GM23338 (cell line): Measurements from ENCODE around the gene GFAP. TPM values are rescaled to one million over a fixed set of nuclear protein-coding genes. Genes with fewer than 3 reads are reported as not detected.

ENCODE experiments used
- ATAC-seq: fragments of 200-7000 bp; cut with Tn5 transposase; 3 replicates; pipeline ENCODE4 v1.9.1; 2020
- DNase-seq: peaks from one replicate; pipeline ENCODE4 v3.0.0-alpha.2; 2015; ENCODE audit warnings: low spot score
- H2AFZ ChIP-seq: fragments of 200-600 bp; sonication (generic); 2 replicates; pipeline ENCODE4 v1.8.0; 2016; ENCODE audit warnings: antibody characterized with exemption, mild to moderate bottlenecking, moderate library complexity
- H3F3A ChIP-seq: fragments of 200-600 bp; sonication (generic); replicated peaks from 2 replicates; pipeline ENCODE4 v1.8.0; 2017; ENCODE audit warnings: antibody characterized with exemption, mixed run types, low read depth
- H3K27ac ChIP-seq: fragments of 200-600 bp; sonication (generic); 2 replicates; pipeline ENCODE4 v1.6.1; 2016; ENCODE audit warnings: low read depth
- H3K27me3 ChIP-seq: fragments of 200-600 bp; sonication (generic); 2 replicates; pipeline ENCODE4 v1.8.0; 2016; ENCODE audit warnings: mild to moderate bottlenecking, mixed run types, moderate library complexity; ENCODE audit not compliant: insufficient read depth
- H3K36me3 ChIP-seq: fragments of 200-600 bp; sonication (generic); 2 replicates; pipeline ENCODE4 v1.8.0; 2016; ENCODE audit warnings: mild to moderate bottlenecking; ENCODE audit not compliant: insufficient read depth
- H3K4me1 ChIP-seq: fragments of 200-600 bp; sonication (generic); 2 replicates; pipeline ENCODE4 v1.8.0; 2016; ENCODE audit warnings: mild to moderate bottlenecking, moderate library complexity; ENCODE audit not compliant: insufficient read depth
- H3K4me2 ChIP-seq: fragments of 200-600 bp; sonication (generic); 2 replicates; pipeline ENCODE4 v1.7.1; 2017; ENCODE audit warnings: mixed run types
- H3K4me3 ChIP-seq: fragments of 200-600 bp; sonication (generic); 2 replicates; pipeline ENCODE4 v1.6.1; 2016; ENCODE audit warnings: mixed run types
- H3K79me2 ChIP-seq: fragments of 200-600 bp; sonication (generic); replicated peaks from 2 replicates; pipeline ENCODE4 v1.8.0; 2017; ENCODE audit warnings: mild to moderate bottlenecking; ENCODE audit not compliant: insufficient read depth
- H3K9me2 ChIP-seq: fragments of 200-600 bp; sonication (generic); 2 replicates; pipeline ENCODE4 v1.8.0; 2017; ENCODE audit not compliant: insufficient read depth
- H4K20me1 ChIP-seq: fragments of 200-600 bp; sonication (generic); replicated peaks from 2 replicates; pipeline ENCODE4 v1.8.0; 2017; ENCODE audit warnings: mild to moderate bottlenecking; ENCODE audit not compliant: insufficient read depth
- H3K27ac Mint-ChIP-seq: 2 replicates; pipeline ENCODE4 v1.8.0; 2020; ENCODE audit warnings: inconsistent platforms, mild to moderate bottlenecking, moderate library complexity, mixed read lengths
- H3K27me3 Mint-ChIP-seq: 3 replicates; pipeline ENCODE4 v1.8.0; 2022; ENCODE audit warnings: low read depth, mild to moderate bottlenecking, moderate library complexity, mixed read lengths, inconsistent platforms; ENCODE audit not compliant: insufficient read depth, poor library complexity
- H3K36me3 Mint-ChIP-seq: 3 replicates; pipeline ENCODE4 v1.8.0; 2021; ENCODE audit warnings: low read depth, mild to moderate bottlenecking, inconsistent platforms, moderate library complexity, mixed read lengths
- H3K4me1 Mint-ChIP-seq: 3 replicates; pipeline ENCODE4 v1.8.0; 2020; ENCODE audit warnings: mild to moderate bottlenecking, inconsistent platforms, mixed read lengths
- H3K4me3 Mint-ChIP-seq: 3 replicates; pipeline ENCODE4 v1.8.0; 2021; ENCODE audit warnings: moderate library complexity, mild to moderate bottlenecking, inconsistent platforms, mixed read lengths
- H3K9me3 Mint-ChIP-seq: 3 replicates; pipeline ENCODE4 v1.8.0; 2020; ENCODE audit warnings: moderate library complexity, mild to moderate bottlenecking, inconsistent platforms, mixed read lengths
- ETS1 ChIP-seq: IDR thresholded peaks from 2 replicates; pipeline ENCODE4 v1.6.1; 2016; ENCODE audit warnings: antibody characterized with exemption
- EZH2phosphoT487 ChIP-seq: fragments of 200-600 bp; sonication (generic); IDR thresholded peaks from one replicate; pipeline ENCODE4 v1.8.1; 2018; ENCODE audit warnings: antibody characterized with exemption; ENCODE audit not compliant: unreplicated experiment
- POLR2AphosphoS5 ChIP-seq: IDR thresholded peaks from 2 replicates; pipeline ENCODE4 v1.6.1; 2016; ENCODE audit warnings: antibody characterized with exemption, low read depth
- REST ChIP-seq: IDR thresholded peaks from one replicate; pipeline ENCODE4 v1.6.1; 2018; ENCODE audit warnings: antibody characterized with exemption; ENCODE audit not compliant: unreplicated experiment
- STAT1 ChIP-seq: IDR thresholded peaks from one replicate; pipeline ENCODE4 v1.6.1; 2016; ENCODE audit warnings: antibody characterized with exemption; ENCODE audit not compliant: unreplicated experiment
- ZNF114 ChIP-seq: fragments of 250-450 bp; sonication (Bioruptor Pico); IDR thresholded peaks from 2 replicates; pipeline ENCODE4 v1.5.0; 2020; ENCODE audit warnings: mild to moderate bottlenecking, moderate library complexity
- polyA plus RNA-seq: library from polyadenylated mRNA; unstranded; fragments of >200 nt; fragmentation: Nextera tagmentation; extraction: Ambion mirVana; gene quantifications from 2 replicates; pipeline ENCODE4 v1.2.1, GENCODE V29; 2016
- total RNA-seq: library from RNA; depleted of rRNA; stranded (reverse); fragments of >200 nt; shearing (Covaris generic); gene quantifications from 2 replicates; pipeline ENCODE4 v1.2.3, GENCODE V29; 2014

Gene GFAP
- total and polyA plus RNA-seq, 2 experiments from 2014 or later: 0.15 to 5.1 TPM

GRCh38 chr17:44889003-44889402, 26.3 kb downstream of the GFAP start (continued):
- TF ChIP-seq ETS1 (no peak), REST (no peak), EZH2phosphoT487 (no peak), POLR2AphosphoS5 (no peak)

GRCh38 chr17:44887971-44888954, 27.0 kb downstream of the GFAP start:
- H3K27ac ChIP-seq: no peak overlapping the region
- no peak overlapping the region for H3K4me2 ChIP-seq
- no peaks in the 10 kb centered on the region for H3K4me1 ChIP-seq
- H3K4me3 ChIP-seq: no peak overlapping the region
- Mint-ChIP-seq H3K4me1 (no peaks in the 10 kb centered on the region), H3K27ac (no peak overlapping the region), H3K27me3 (peaks cover 2% of the 10 kb centered on the region), H3K36me3 (peaks cover 34% of the 10 kb centered on the region), H3K9me3 (no peaks in the 10 kb centered on the region), H3K4me3 (no peak overlapping the region)
- H3K79me2 ChIP-seq: peaks cover 66% of the 10 kb centered on the region
- H3K9me2 ChIP-seq: no peaks in the 10 kb centered on the region
- peaks cover 27% of the 10 kb centered on the region for H3K36me3 ChIP-seq
- no peak for ATAC-seq
- H3K27me3 ChIP-seq: no peaks in the 10 kb centered on the region
- H2AFZ ChIP-seq: no peak overlapping the region
- peaks cover 56% of the 10 kb centered on the region for H4K20me1 ChIP-seq
- H3F3A ChIP-seq: peaks cover 20% of the 10 kb centered on the region
- TF ChIP-seq ZNF114: no peak
- no peak for TF ChIP-seq ETS1
- no peak for TF ChIP-seq STAT1
- DNase-seq: no peak
